CD14-positive monocyte (primary cell): Measurements from ENCODE around the gene NQO2. TPM values are rescaled to one million over a fixed set of nuclear protein-coding genes. Genes with fewer than 3 reads are reported as not detected.
A peak's percentile ranks its signal among the peaks of the same experiment; 100 is the strongest.

ENCODE experiments used
- DNase-seq, 3 donors: peaks; one replicate each; pipeline ENCODE4 v3.0.0-alpha.2; 2011 to 2022
- H2AFZ ChIP-seq: 2 replicates; pipeline ENCODE4 v1.6.0; 2012; ENCODE audit warnings: mild to moderate bottlenecking, low read depth, low read length, inconsistent platforms; ENCODE audit not compliant: insufficient read depth, poor library complexity, severe bottlenecking
- H3K27ac ChIP-seq, 2 donors: 1 replicate in 1 of 2; 2 replicates in 1 of 2; pipeline ENCODE4 v1.5.1; 2012 to 2013; ENCODE audit warnings: low read length in 2 of 2, control low read depth in 1 of 2, inconsistent platforms in 1 of 2, low read depth in 1 of 2, mild to moderate bottlenecking in 1 of 2
- H3K27me3 ChIP-seq, 2 donors: one replicate each; pipeline versions ENCODE4 v1.6.0 to v1.6.1; 2011 to 2013; ENCODE audit warnings: low read length in 2 of 2; ENCODE audit not compliant: control insufficient read depth in 2 of 2, insufficient read depth in 2 of 2
- H3K36me3 ChIP-seq, 2 donors: replicated peaks in 1 of 2; 1 replicate in 1 of 2; 2 replicates in 1 of 2; pipeline versions ENCODE4 v1.5.1 to v1.6.1; 2012 to 2013; ENCODE audit warnings: low read length in 2 of 2, control low read depth in 1 of 2, inconsistent platforms in 1 of 2, mild to moderate bottlenecking in 1 of 2; ENCODE audit not compliant: insufficient read depth in 2 of 2, control insufficient read depth in 1 of 2
- H3K4me1 ChIP-seq, 2 donors: 1 replicate in 1 of 2; 2 replicates in 1 of 2; pipeline versions ENCODE4 v1.5.1 to v1.6.1; 2012 to 2013; ENCODE audit warnings: low read length in 2 of 2, control low read depth in 1 of 2, inconsistent platforms in 1 of 2, mild to moderate bottlenecking in 1 of 2, moderate library complexity in 1 of 2; ENCODE audit not compliant: insufficient read depth in 2 of 2, control insufficient read depth in 1 of 2
- H3K4me2 ChIP-seq: replicated peaks from 2 replicates; pipeline ENCODE3; 2012; ENCODE audit warnings: low read length, moderate library complexity, mild to moderate bottlenecking; ENCODE audit not compliant: poor library complexity, severe bottlenecking; ENCODE audit errors: extremely low read depth
- H3K4me3 ChIP-seq, 3 experiments: fragments of 200-600 bp in 1 of 3; sonication (generic) in 1 of 3; replicated peaks in 1 of 3; 1 replicate in 2 of 3; 2 replicates in 1 of 3; pipeline ENCODE4 v1.5.1; 2011 to 2013; ENCODE audit warnings: low read length in 3 of 3, mild to moderate bottlenecking in 3 of 3, control low read depth in 2 of 3, low read depth in 2 of 3, inconsistent platforms in 1 of 3, moderate library complexity in 1 of 3
- H3K79me2 ChIP-seq: 2 replicates; pipeline ENCODE4 v1.6.0; 2012; ENCODE audit warnings: mild to moderate bottlenecking, control low read depth, inconsistent platforms, low read length, moderate library complexity; ENCODE audit not compliant: insufficient read depth
- H3K9ac ChIP-seq: 2 replicates; pipeline ENCODE4 v1.6.0; 2017; ENCODE audit warnings: low read length, mild to moderate bottlenecking; ENCODE audit not compliant: insufficient read depth, poor library complexity, severe bottlenecking
- H3K9me3 ChIP-seq, 2 donors: replicated peaks in 1 of 2; 1 replicate in 1 of 2; 2 replicates in 1 of 2; pipeline versions ENCODE4 v1.5.1 to v1.6.1; 2012 to 2013; ENCODE audit warnings: low read length in 2 of 2, control low read depth in 1 of 2; ENCODE audit not compliant: control insufficient read depth in 1 of 2, insufficient read depth in 1 of 2
- H4K20me1 ChIP-seq: 2 replicates; pipeline ENCODE4 v1.6.0; 2012; ENCODE audit warnings: mild to moderate bottlenecking, low read length, control low read depth, moderate library complexity; ENCODE audit not compliant: insufficient read depth
- H3K27ac Mint-ChIP-seq, 7 donors: one replicate each; pipeline ENCODE4 v1.8.0; 2020; ENCODE audit warnings: mild to moderate bottlenecking in 7 of 7, mixed read lengths in 7 of 7, moderate library complexity in 6 of 7, inconsistent platforms in 2 of 7
- H3K27me3 Mint-ChIP-seq, 3 donors: one replicate each; pipeline ENCODE4 v1.8.0; 2021 to 2022; ENCODE audit warnings: low read depth in 3 of 3, mild to moderate bottlenecking in 3 of 3, mixed read lengths in 3 of 3, moderate library complexity in 3 of 3, inconsistent platforms in 1 of 3
- H3K36me3 Mint-ChIP-seq, 2 donors: one replicate each; pipeline ENCODE4 v1.8.0; 2020; ENCODE audit warnings: mixed read lengths in 2 of 2, inconsistent platforms in 1 of 2, mild to moderate bottlenecking in 1 of 2
- H3K4me1 Mint-ChIP-seq: one replicate; pipeline ENCODE4 v1.8.0; 2020; ENCODE audit warnings: mild to moderate bottlenecking, mixed read lengths
- H3K4me3 Mint-ChIP-seq, 2 donors: one replicate each; pipeline ENCODE4 v1.8.0; 2020; ENCODE audit warnings: mild to moderate bottlenecking in 2 of 2, mixed read lengths in 2 of 2, moderate library complexity in 1 of 2
- H3K9me3 Mint-ChIP-seq, 7 donors: one replicate each; pipeline ENCODE4 v1.8.0; 2020 to 2022; ENCODE audit warnings: mixed read lengths in 7 of 7, mild to moderate bottlenecking in 6 of 7, moderate library complexity in 6 of 7, inconsistent platforms in 2 of 7
- CTCF ChIP-seq: fragments of 200-600 bp; IDR thresholded peaks from one replicate; pipeline ENCODE4 v1.8.0; 2022; ENCODE audit warnings: antibody characterized with exemption, mild to moderate bottlenecking
- WGBS: methylation state at CpG from one replicate; pipeline ENCODE4 v1.1.5; 2013; ENCODE audit warnings: missing lambda C conversion rate; ENCODE audit not compliant: insufficient coverage; 5-methylcytosine and 5-hydroxymethylcytosine counted together
- intact Hi-C, 2 donors: fragments of 100-400 bp; cut with micrococcal nuclease; formaldehyde crosslinking; loops; one replicate each; pipeline versions ENCODE4 v1.15.0 to v1.15.1; 2023
- polyA plus RNA-seq, 3 donors: library from polyadenylated mRNA; depleted of rRNA in 1 of 3; unstranded in 2 of 3; stranded (reverse) in 1 of 3; fragments of 300-500 nt in 2 of 3; fragments of >200 nt in 1 of 3; fragmentation: Illumina TruSeq in 2 of 3; gene quantifications; 1 replicate in 2 of 3; 2 replicates in 1 of 3; pipeline ENCODE4 v1.2.3, GENCODE V29; 2012 to 2021

The NQO2 gene
- polyA plus RNA-seq, 3 donors, result 30.0 to 281 (median 146) TPM

DNA sequence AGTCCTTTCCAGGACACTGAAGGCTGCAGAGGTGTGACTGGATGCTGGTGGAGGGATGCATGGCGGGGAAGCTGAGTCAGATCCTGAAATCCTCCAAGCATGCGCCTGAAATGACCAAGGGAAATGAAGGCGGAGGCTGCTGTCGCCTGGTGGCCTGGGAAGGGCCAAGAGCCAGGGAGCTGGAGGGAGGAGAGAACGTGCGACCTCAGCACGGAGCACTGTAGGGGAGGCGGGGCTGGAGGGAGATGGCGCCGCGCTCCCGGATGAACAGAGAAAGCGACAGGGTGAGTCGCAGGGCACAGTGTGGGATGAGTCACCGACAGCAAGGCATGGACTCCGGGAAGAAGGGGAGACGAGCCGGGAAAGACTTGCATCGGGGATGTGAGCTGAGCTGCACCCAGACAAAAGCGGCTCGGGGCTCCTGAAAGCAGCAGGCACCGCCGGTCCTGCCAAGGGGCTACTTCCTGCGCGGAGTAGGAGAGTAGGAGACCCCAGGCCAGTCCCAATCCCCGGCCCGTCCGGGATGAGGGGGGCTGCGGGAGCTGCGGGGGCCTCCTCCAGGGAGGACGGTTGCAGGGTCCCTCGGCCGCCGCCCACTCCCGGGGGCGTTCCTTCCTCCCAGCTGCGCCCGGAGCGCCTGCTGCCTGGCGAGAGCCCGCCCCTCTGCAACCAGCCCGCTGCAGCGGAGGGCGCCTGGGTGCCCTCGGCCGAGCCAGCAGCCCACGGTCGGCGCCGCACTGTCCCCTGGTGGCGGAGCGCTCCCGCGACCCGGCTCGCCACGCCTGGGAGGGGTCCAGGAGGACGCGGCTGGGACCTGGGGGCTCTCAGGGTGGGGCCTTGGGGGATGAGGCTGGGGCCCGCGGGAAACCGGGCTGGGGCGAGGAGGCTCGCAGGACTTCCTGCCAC lies 11.0 kb upstream of the NQO2 start:
- Mint-ChIP-seq H3K4me1 (peaks cover 26% of the 10 kb centered on the region), H3K4me3 (peak overlapping the region; percentile 89 to 98), H3K27ac (peak overlapping the region; percentile 97 to 99 (median 97)), H3K36me3 (peaks cover 0 to 1% of the 10 kb centered on the region in 2 donors), H3K27me3 (peaks cover 2 to 7% (median 2%) of the 10 kb centered on the region in 3 donors), H3K9me3 (peaks cover 0 to 2% (median 0%) of the 10 kb centered on the region in 7 donors)
- Histone ChIP-seq H3K9me3 (no peaks in the 10 kb centered on the region), H2AFZ (peak overlapping the region; percentile 98), H3K27me3 (no peaks in the 10 kb centered on the region), H3K27ac (peak overlapping the region; percentile 82 to 94), H3K4me1 (peaks cover 19 to 32% of the 10 kb centered on the region in 2 donors), H3K79me2 (peaks cover 8% of the 10 kb centered on the region), H3K4me2 (peak overlapping the region; percentile 88), H4K20me1 (no peaks in the 10 kb centered on the region), H3K9ac (peak overlapping the region; percentile 87), H3K36me3 (no peaks in the 10 kb centered on the region), H3K4me3 (peak overlapping the region; percentile 80 to 100 (median 96))
- WGBS, result under 1% methylated on average over 59 of the region's 64 CpGs
- intact Hi-C loops, result loop anchor here (2.0 to 10.0 kb wide), 6 partner anchors 36 to 198 kb away; partner anchors contain the start of gene SERPINB1 (in 2 of the 2)
- TF ChIP-seq CTCF, result peak; percentile 93
- peak; percentile 73 to 89 (median 76) for DNase-seq
